Measurements from ENCODE around the gene RYR3.

- TF ChIP-seq CTCF (IDR thresholded peaks at IDR 0.05; ENCODE audit: low read length) (no peak), EZH2 (optimal IDR thresholded peaks at IDR 0.05; ENCODE audit: low read depth, low read length) (no peak), EZH2phosphoT487 (IDR thresholded peaks at IDR 0.05; ENCODE audit: low read length) (no peak)
Measured at GRCh38 chr15:33395846-33396245, 85.1 kb downstream of the RYR3 start.
